ENCODE measurements around the gene CAMK2D. TPM values are rescaled to one million over a fixed set of nuclear protein-coding genes. Genes with fewer than 3 reads are reported as not detected.
"Not testable (repeated sequence)": the region's sequence is repeated elsewhere in the genome, so short reads cannot be mapped to it uniquely, and the experiment has no call there.

Gene CAMK2D
- polyA plus RNA-seq, 4 donors = 60.0 to 89.9 (median 76.3) TPM

- no peak for DNase-seq (ENCODE audit: low read depth in 4 of 4, low spot score in 3 of 4)
These were observed 74.3 kb downstream of the CAMK2D start for GRCh38 chr4:113687067-113687718.

- DNase-seq (ENCODE audit: low read depth in 4 of 4, low spot score in 3 of 4) = not testable (repeated sequence)
These were observed 76.4 kb downstream of the CAMK2D start for GRCh38 chr4:113685157-113685556.

DNA sequence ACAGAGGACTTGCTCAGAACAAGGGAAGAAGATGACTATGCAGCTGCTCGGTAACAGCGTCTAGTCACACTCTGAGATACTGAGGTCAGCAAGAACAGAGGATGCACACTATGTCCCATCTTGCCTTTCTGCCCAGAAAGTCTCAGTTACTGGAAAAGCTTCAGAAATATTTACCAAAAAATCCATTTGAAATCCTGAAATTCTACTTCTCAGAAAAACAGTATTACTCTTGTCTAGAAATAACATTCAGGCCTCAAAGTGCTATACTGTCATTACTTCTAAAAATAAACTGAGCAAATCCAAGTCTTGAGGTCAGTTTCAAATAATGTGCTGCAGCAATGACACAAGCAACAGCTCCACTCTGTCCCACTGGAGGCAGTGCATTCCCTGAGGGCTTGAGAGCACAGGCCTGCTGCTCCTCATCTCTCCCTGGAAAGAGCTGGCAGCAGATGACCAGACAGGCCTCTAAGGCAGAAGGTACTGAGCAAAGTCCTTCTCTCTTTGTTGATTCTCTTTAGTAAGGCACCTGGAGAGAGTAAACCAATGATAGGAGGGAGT, 76.9 kb downstream of the CAMK2D start:
- DNase-seq (ENCODE audit: low read depth in 4 of 4, low spot score in 3 of 4) = no peak

GRCh38 chr4:113682730-113683537, 78.6 kb downstream of the CAMK2D start:
- DNase-seq (ENCODE audit: low read depth in 4 of 4, low spot score in 3 of 4) = no peak

DNA sequence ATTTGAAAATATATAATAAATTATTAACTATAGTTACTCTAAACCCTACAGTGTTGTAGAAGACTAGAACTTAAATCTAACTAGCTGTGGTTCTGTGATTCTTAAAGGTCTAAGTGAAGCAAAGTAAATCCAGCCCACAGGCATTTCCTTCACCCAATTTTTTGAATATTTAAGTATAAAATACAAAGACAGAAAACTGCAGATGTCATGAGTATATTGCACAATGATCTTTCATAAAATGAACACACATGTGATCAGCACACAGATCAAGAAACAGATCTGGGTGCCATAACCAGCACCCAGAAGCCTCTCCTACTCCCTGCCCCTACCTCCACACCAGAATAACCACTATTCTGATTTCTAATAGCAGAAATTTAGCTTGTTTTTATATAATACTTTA, 82.9 kb downstream of the CAMK2D start:
- no peak for DNase-seq (ENCODE audit: low read depth in 4 of 4, low spot score in 3 of 4)

- DNase-seq (ENCODE audit: low read depth in 4 of 4, low spot score in 3 of 4) = no peak
These were observed 84.2 kb downstream of the CAMK2D start for GRCh38 chr4:113677325-113677724.

GRCh38 chr4:113675731-113676697, 85.5 kb downstream of the CAMK2D start:
- DNase-seq (ENCODE audit: low read depth in 4 of 4, low spot score in 3 of 4) = no peak

- DNase-seq (ENCODE audit: low read depth in 4 of 4, low spot score in 3 of 4) = no peak
These were observed 86.8 kb downstream of the CAMK2D start for GRCh38 chr4:113674733-113675132.

DNA sequence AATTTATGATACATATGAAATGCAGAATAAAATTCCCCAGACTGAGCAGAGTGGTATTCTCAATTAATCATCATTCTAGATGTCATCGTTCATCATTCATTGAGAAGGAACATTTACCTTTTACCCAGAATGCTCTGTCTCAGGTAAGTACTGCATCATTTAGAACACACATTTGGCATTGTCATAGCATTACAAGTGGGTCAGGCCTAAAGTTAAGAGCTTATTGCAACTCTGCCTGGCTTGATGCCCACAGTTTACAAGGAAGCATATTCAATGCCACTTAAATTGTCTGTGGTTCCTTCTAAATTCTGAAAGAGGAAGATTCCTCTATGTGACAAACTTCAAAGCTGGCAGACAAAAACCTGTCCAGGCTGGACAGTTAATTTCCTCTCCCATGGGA, 87.3 kb downstream of the CAMK2D start:
- DNase-seq (ENCODE audit: low read depth in 4 of 4, low spot score in 3 of 4) = no peak

DNA sequence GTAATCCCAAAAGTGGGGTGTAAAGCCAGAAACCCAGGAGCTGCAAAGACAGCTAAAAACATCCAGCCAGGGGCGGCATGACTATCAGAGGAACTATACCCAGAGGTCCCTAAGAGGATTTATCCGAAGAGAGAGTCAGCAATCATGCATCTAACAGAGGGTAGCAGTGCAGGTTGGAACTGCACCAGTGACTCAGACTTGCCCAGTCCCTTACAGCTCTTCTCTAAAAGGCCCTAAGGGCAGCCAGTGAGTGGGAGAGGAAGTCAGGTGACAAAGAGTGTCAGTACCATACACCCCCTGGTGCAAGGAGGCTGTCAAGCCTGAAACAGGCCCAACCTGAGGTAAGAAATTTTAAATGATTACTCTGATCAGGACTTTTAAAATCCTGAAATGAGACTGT, 88.1 kb downstream of the CAMK2D start:
- no peak for DNase-seq (ENCODE audit: low read depth in 4 of 4, low spot score in 3 of 4)

DNA sequence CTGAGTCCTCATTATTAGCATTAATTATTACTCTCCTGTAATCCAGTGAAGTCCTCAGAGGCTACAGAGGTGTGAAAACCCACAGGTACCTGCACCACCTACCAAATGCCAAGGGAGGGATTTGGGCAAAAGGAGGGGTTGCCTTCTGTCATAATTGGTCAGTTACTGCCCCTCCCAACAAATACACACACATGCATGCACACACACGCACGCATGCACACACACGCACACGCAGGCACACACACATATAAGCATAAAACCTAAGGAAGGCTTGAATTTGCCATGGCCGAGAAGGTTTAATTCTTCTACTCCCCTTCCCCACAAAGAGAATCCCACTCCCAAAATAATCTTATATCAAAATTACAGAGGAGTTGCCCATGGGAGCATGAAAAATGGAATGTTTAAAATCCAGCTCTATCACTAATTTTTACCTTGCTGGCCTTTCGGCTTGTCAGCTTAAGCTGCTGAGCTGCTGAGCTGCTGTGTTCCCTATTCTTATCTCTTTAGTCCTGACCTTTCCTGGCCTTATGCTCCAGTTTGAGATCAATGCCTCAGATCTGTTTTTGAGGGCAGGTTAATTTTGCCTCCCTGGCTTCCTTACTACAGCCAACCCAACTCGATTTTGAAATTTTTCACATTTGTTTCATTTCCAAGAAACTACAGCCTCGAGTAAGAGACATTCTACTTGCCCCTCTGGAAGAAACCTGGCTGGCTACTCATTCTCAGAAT, 95.0 kb downstream of the CAMK2D start:
- DNase-seq (ENCODE audit: low read depth in 4 of 4, low spot score in 3 of 4) = no peak

DNA sequence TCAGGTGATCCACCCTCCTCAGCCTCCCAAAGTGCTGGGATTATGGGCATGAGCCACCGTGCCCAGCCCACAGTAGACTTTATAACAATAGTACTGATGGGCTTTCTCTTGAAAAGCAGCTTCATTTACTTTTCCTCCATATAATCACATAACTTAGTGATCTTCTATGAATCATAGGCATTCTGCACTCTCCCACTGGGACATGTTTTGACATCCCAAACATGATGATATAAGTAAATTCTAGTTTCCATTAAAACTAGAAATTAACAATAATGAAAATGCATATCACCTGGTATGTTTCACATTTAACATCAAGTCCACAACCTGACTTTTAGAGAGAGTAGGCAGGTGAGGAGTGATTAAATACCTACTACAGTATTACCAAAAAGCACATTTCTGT, 96.5 kb downstream of the CAMK2D start:
- no peak for DNase-seq (ENCODE audit: low read depth in 4 of 4, low spot score in 3 of 4)

DNA sequence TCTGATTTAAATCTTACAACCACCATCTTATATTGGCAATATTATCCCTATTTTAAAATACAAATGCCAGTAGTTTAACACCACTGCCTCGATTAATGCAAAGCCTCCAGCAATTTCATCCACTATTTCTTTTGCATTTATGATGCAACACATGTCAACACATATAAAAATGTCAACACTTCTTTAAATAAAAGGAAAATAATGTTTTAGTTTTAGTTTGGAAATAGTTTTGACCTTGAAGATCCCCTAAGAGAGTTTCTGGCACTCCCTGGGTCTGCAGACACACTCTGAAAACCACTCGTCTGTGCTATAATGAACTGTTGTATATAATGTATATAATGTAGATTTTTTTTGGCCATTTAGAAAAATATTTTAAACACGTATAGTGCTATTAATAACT, 99.0 kb downstream of the CAMK2D start:
- DNase-seq (ENCODE audit: low read depth in 4 of 4, low spot score in 3 of 4) = no peak

GRCh38 chr4:113659127-113659526, 102.4 kb downstream of the CAMK2D start:
- DNase-seq (ENCODE audit: low read depth in 4 of 4, low spot score in 3 of 4) = no peak

- DNase-seq (ENCODE audit: low read depth in 4 of 4, low spot score in 3 of 4) = no peak
These were observed 103.8 kb downstream of the CAMK2D start for GRCh38 chr4:113657586-113658233.

GRCh38 chr4:113653871-113654270, 107.7 kb downstream of the CAMK2D start:
- DNase-seq (ENCODE audit: low read depth in 4 of 4, low spot score in 3 of 4) = no peak

DNA sequence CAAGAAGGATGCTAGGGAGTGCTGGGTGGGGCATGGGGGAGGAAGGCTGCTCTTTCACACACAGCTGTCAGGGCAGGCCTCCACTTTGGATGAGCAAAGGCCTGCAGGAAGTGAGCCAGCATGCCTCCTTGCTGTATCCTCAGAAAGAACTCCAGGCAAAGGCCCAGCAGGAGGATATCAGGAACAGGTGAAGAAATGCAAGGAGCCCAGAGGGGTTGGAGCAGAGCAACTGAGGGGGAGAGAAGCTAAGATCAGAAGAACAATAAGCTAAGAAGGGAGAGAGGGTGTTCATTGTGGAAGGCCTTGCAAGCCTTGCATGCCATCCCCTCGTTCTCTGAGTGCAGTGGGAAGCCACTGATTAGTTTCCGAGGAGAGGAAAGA, 115.1 kb downstream of the CAMK2D start:
- DNase-seq (ENCODE audit: low read depth in 4 of 4, low spot score in 3 of 4) = no peak

GRCh38 chr4:113645771-113646441, 115.6 kb downstream of the CAMK2D start:
- DNase-seq (ENCODE audit: low read depth in 4 of 4, low spot score in 3 of 4) = no peak

- DNase-seq (ENCODE audit: low read depth in 4 of 4, low spot score in 3 of 4) = no peak
These were observed 116.2 kb downstream of the CAMK2D start for GRCh38 chr4:113645288-113645687.
